Effector CD8-positive, alpha-beta T cell (primary cell): ENCODE results near the gene SPPL3.

Source experiments
- DNase-seq: peaks from one replicate; lab custom pipeline; 2025; lab: John Stamatoyannopoulos, UW

The SPPL3 gene

GRCh38 chr12:120775862-120776552, 128.2 kb downstream of the SPPL3 start:
- no peak for DNase-seq

- no peak for DNase-seq
Observed at GRCh38 chr12:120774169-120774916, 129.8 kb downstream of the SPPL3 start.

- DNase-seq: no peak
Observed at GRCh38 chr12:120771097-120771496, 133.1 kb downstream of the SPPL3 start.

- no peak for DNase-seq
Observed at GRCh38 chr12:120767071-120768024, 136.8 kb downstream of the SPPL3 start.

GRCh38 chr12:120766566-120766965, 137.6 kb downstream of the SPPL3 start:
- DNase-seq: no peak

- DNase-seq: no peak
Observed at GRCh38 chr12:120764816-120765215, 139.3 kb downstream of the SPPL3 start.

GRCh38 chr12:120763250-120763649, 140.9 kb downstream of the SPPL3 start:
- no peak for DNase-seq

GRCh38 chr12:120762086-120762485, 142.1 kb downstream of the SPPL3 start:
- DNase-seq: no peak

GRCh38 chr12:120761519-120761934, 142.6 kb downstream of the SPPL3 start:
- DNase-seq: no peak

GRCh38 chr12:120760349-120761254, 143.6 kb downstream of the SPPL3 start:
- DNase-seq: no peak

GRCh38 chr12:120759591-120760348, 144.4 kb downstream of the SPPL3 start:
- DNase-seq: no peak

GRCh38 chr12:120758798-120759590, 145.2 kb downstream of the SPPL3 start:
- DNase-seq: no peak

- no peak for DNase-seq
Observed at GRCh38 chr12:120757949-120758348, 146.2 kb downstream of the SPPL3 start.

GRCh38 chr12:120757226-120757742, 146.9 kb downstream of the SPPL3 start:
- DNase-seq: no peak

GRCh38 chr12:120755269-120755668, 148.9 kb downstream of the SPPL3 start:
- DNase-seq: no peak

GRCh38 chr12:120754792-120755191, 149.4 kb downstream of the SPPL3 start:
- DNase-seq: no peak

GRCh38 chr12:120751389-120751788, 152.8 kb downstream of the SPPL3 start:
- DNase-seq: no peak

- DNase-seq: no peak
Observed at GRCh38 chr12:120750806-120751205, 153.4 kb downstream of the SPPL3 start.

GRCh38 chr12:120749256-120749655, 154.9 kb downstream of the SPPL3 start:
- no peak for DNase-seq
